Measurements from ENCODE around the gene WDR72. TPM values are rescaled to one million over a fixed set of nuclear protein-coding genes. Genes with fewer than 3 reads are reported as not detected.

Gene WDR72
- polyA plus RNA-seq, 1 donor from 2014 or later: 0.05 TPM

- no peaks in the 10 kb centered on the region for H3K79me2 ChIP-seq (replicated peaks; ENCODE audit: insufficient read depth, low read length)
- no peak for TF ChIP-seq SMC3 (conservative IDR thresholded peaks at IDR 0.05; ENCODE audit: poor library complexity)
- TF ChIP-seq MXI1 (conservative IDR thresholded peaks at IDR 0.05; ENCODE audit: poor library complexity, severe bottlenecking): no peak
- no peak for TF ChIP-seq EZH2 (IDR thresholded peaks at IDR 0.05; ENCODE audit: borderline replicate concordance, insufficient read depth, low read length, poor library complexity, severe bottlenecking)
- no peak for TF ChIP-seq TAF1 (IDR thresholded peaks at IDR 0.05; ENCODE audit: low read depth)
- TF ChIP-seq CTCF (IDR thresholded peaks at IDR 0.05; ENCODE audit: poor library complexity, severe bottlenecking): no peak
- TF ChIP-seq RAD21 (conservative IDR thresholded peaks at IDR 0.05): no peak
- TF ChIP-seq POLR2AphosphoS5 (IDR thresholded peaks at IDR 0.05): no peak
- no peak for TF ChIP-seq EP300 (conservative IDR thresholded peaks at IDR 0.05; ENCODE audit: poor library complexity, severe bottlenecking)
- TF ChIP-seq, protein P1, sequence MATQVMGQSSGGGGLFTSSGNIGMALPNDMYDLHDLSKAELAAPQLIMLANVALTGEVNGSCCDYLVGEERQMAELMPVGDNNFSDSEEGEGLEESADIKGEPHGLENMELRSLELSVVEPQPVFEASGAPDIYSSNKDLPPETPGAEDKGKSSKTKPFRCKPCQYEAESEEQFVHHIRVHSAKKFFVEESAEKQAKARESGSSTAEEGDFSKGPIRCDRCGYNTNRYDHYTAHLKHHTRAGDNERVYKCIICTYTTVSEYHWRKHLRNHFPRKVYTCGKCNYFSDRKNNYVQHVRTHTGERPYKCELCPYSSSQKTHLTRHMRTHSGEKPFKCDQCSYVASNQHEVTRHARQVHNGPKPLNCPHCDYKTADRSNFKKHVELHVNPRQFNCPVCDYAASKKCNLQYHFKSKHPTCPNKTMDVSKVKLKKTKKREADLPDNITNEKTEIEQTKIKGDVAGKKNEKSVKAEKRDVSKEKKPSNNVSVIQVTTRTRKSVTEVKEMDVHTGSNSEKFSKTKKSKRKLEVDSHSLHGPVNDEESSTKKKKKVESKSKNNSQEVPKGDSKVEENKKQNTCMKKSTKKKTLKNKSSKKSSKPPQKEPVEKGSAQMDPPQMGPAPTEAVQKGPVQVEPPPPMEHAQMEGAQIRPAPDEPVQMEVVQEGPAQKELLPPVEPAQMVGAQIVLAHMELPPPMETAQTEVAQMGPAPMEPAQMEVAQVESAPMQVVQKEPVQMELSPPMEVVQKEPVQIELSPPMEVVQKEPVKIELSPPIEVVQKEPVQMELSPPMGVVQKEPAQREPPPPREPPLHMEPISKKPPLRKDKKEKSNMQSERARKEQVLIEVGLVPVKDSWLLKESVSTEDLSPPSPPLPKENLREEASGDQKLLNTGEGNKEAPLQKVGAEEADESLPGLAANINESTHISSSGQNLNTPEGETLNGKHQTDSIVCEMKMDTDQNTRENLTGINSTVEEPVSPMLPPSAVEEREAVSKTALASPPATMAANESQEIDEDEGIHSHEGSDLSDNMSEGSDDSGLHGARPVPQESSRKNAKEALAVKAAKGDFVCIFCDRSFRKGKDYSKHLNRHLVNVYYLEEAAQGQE (IDR thresholded peaks at IDR 0.05; ENCODE audit: borderline replicate concordance): no peak
- no peak overlapping the region for H3K27ac ChIP-seq (ENCODE audit: low read length)
- H2AFZ ChIP-seq (ENCODE audit: low read depth, low read length): no peak overlapping the region
- H3K27me3 ChIP-seq (ENCODE audit: insufficient read depth, low read depth, low read length): no peaks in the 10 kb centered on the region
- no peaks in the 10 kb centered on the region for H3K9me3 ChIP-seq (ENCODE audit: low read length)
- no peaks in the 10 kb centered on the region for H4K20me1 ChIP-seq (ENCODE audit: insufficient read depth)
- no peaks in the 10 kb centered on the region for H3F3A ChIP-seq (ENCODE audit: insufficient read depth, low read length, poor library complexity, severe bottlenecking)
- H3K9ac ChIP-seq (ENCODE audit: low read length): no peak overlapping the region
- H3K9me2 ChIP-seq (ENCODE audit: insufficient read depth, low read length): no peaks in the 10 kb centered on the region
- no peaks in the 10 kb centered on the region for H3K36me3 ChIP-seq (ENCODE audit: insufficient read depth, low read length)
- no peak overlapping the region for H3K4me3 ChIP-seq (ENCODE audit: low read length)
- no peak overlapping the region for H3K4me2 ChIP-seq (ENCODE audit: low read length)
Observed at GRCh38 chr15:53747501-53748068, 11.9 kb downstream of the WDR72 start.

DNA sequence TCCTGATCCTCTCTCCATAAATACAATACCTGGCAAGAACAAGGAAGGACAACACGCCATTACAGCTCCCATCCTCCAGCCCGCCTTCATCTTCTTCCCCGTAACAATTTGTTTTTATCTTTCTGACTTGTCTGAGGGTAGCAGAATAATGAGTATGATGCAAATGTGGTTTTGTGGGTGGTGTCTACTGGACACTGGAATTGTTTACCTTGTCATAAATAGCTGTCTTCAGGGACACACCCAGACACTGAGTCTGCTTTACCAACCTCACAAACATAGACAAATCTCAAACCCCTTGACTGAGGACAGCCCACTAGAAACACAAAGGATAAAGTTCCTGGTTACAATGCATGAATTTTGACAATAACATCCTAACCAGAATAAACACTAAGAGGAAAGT, 13.4 kb downstream of the WDR72 start:
- H3K79me2 ChIP-seq (replicated peaks; ENCODE audit: insufficient read depth, low read length): no peaks in the 10 kb centered on the region
- H3F3A ChIP-seq (ENCODE audit: insufficient read depth, low read length, poor library complexity, severe bottlenecking): no peaks in the 10 kb centered on the region
- H3K9ac ChIP-seq (ENCODE audit: low read length): no peak overlapping the region
- H3K9me3 ChIP-seq (ENCODE audit: low read length): no peaks in the 10 kb centered on the region
- TF ChIP-seq MXI1 (conservative IDR thresholded peaks at IDR 0.05; ENCODE audit: poor library complexity, severe bottlenecking) (no peak), RAD21 (conservative IDR thresholded peaks at IDR 0.05) (no peak), TAF1 (IDR thresholded peaks at IDR 0.05; ENCODE audit: low read depth) (no peak), POLR2AphosphoS5 (IDR thresholded peaks at IDR 0.05) (no peak), EZH2 (IDR thresholded peaks at IDR 0.05; ENCODE audit: borderline replicate concordance, insufficient read depth, low read length, poor library complexity, severe bottlenecking) (no peak), SMC3 (conservative IDR thresholded peaks at IDR 0.05; ENCODE audit: poor library complexity) (no peak), EP300 (conservative IDR thresholded peaks at IDR 0.05; ENCODE audit: poor library complexity, severe bottlenecking) (no peak), CTCF (IDR thresholded peaks at IDR 0.05; ENCODE audit: poor library complexity, severe bottlenecking) (no peak)
- TF ChIP-seq, protein P1 (IDR thresholded peaks at IDR 0.05; ENCODE audit: borderline replicate concordance): no peak
- no peaks in the 10 kb centered on the region for H4K20me1 ChIP-seq (ENCODE audit: insufficient read depth)
- H3K36me3 ChIP-seq (ENCODE audit: insufficient read depth, low read length): no peaks in the 10 kb centered on the region
- H3K4me2 ChIP-seq (ENCODE audit: low read length): no peak overlapping the region
- H3K27ac ChIP-seq (ENCODE audit: low read length): no peak overlapping the region
- H3K4me3 ChIP-seq (ENCODE audit: low read length): no peak overlapping the region
- H2AFZ ChIP-seq (ENCODE audit: low read depth, low read length): no peak overlapping the region
- no peaks in the 10 kb centered on the region for H3K9me2 ChIP-seq (ENCODE audit: insufficient read depth, low read length)
- no peaks in the 10 kb centered on the region for H3K27me3 ChIP-seq (ENCODE audit: insufficient read depth, low read depth, low read length)

Data from neural cell (in vitro differentiated cells).